Gastrocnemius medialis (tissue), 4 donors: Measurements from ENCODE around the gene ARMC6. TPM values are rescaled to one million over a fixed set of nuclear protein-coding genes. Genes with fewer than 3 reads are reported as not detected.

ENCODE experiments used
- ATAC-seq, 2 donors: fragments of 150-250 bp; one replicate each; pipeline ENCODE4 v1.9.1; 2016
- DNase-seq, 2 donors: peaks; one replicate each; pipeline ENCODE4 v3.0.0-alpha.2; 2019
- H3K27ac ChIP-seq, 4 donors: fragments of 200-600 bp; sonication (generic); 1 replicate in 1 of 4; 2 replicates in 3 of 4; pipeline ENCODE4 v1.5.1; 2016 to 2018; ENCODE audit warnings: mild to moderate bottlenecking in 2 of 4, moderate library complexity in 1 of 4
- H3K27me3 ChIP-seq, 3 donors: fragments of 200-600 bp; sonication (generic) in 2 of 3; 1 replicate in 1 of 3; 2 replicates in 2 of 3; pipeline versions ENCODE4 v1.5.1 to v1.6.0; 2016 to 2019; ENCODE audit warnings: mild to moderate bottlenecking in 1 of 3, moderate library complexity in 1 of 3
- H3K36me3 ChIP-seq, 2 donors: fragments of 200-600 bp; sonication (generic) in 1 of 2; one replicate each; pipeline ENCODE4 v1.5.1; 2017 to 2018
- H3K4me1 ChIP-seq, 2 donors: fragments of 200-600 bp; sonication (generic) in 1 of 2; one replicate each; pipeline ENCODE4 v1.5.1; 2016 to 2017; ENCODE audit warnings: mild to moderate bottlenecking in 2 of 2
- H3K4me3 ChIP-seq, 4 donors: fragments of 200-600 bp; sonication (generic) in 3 of 4; 1 replicate in 1 of 4; 2 replicates in 3 of 4; pipeline ENCODE4 v1.5.1; 2016 to 2019; ENCODE audit warnings: mild to moderate bottlenecking in 2 of 4
- H3K9me3 ChIP-seq, 3 donors: fragments of 200-600 bp; sonication (generic) in 2 of 3; 1 replicate in 1 of 3; 2 replicates in 2 of 3; pipeline ENCODE4 v1.5.1; 2016 to 2019
- POLR2A ChIP-seq, 2 donors: fragments of 450-650 bp; IDR thresholded peaks; one replicate each; pipeline ENCODE4 v1.6.1; 2017; ENCODE audit warnings: antibody characterized with exemption in 2 of 2, mild to moderate bottlenecking in 2 of 2, moderate library complexity in 2 of 2
- in situ Hi-C, 4 donors: fragments of 200-750 bp; cut with MboI; loops; one replicate each; pipeline versions ENCODE4 v1.15.0 to v1.8.0; 2017; ENCODE audit warnings: low sequenced_read_pairs in 4 of 4
- intact Hi-C: fragments of 100-400 bp; cut with DNase I; formaldehyde crosslinking; loops from one replicate; pipeline ENCODE4 v1.15.1; 2023; ENCODE audit warnings: low total_unique reads
- total RNA-seq, 4 donors: library from RNA; depleted of rRNA; stranded (reverse); fragments of >200 nt; gene quantifications; one replicate each; pipeline versions ENCODE4 v1.1.0 to v1.2.3, GENCODE V29; 2016
- TF ChIP-seq, protein P1 (sequence below), 5 experiments: fragments of 450-650 bp in 3 of 5; fragments of 200-600 bp in 2 of 5; sonication (generic) in 2 of 5; IDR thresholded peaks in 4 of 5; conservative IDR thresholded peaks in 1 of 5; 1 replicate in 4 of 5; 2 replicates in 1 of 5; pipeline ENCODE4 v1.5.1; 2016 to 2019; ENCODE audit warnings: antibody characterized with exemption in 5 of 5, mild to moderate bottlenecking in 3 of 5, moderate library complexity in 3 of 5

The ARMC6 gene
- total RNA-seq, 4 donors from 2014 or later: 18.2 to 35.7 (median 25.2) TPM

DNA sequence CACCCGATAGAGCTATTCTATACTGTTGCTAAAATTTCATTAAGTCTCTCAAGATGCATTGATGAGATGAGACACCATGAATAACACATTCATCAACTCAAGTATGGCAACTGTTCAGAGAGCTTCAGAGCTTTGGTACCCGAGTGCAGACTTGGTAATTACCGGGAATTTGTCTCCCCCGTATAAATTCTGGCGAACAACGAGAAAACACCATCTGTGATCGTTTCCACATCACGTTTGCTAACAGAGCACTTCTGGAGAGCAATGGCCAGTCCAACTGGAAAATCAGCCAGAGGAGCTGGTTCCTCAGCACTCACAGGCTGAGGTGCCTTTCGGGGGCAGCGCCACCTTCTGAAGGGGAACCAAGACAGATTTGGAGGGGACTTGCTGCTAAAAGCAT, 40.3 kb upstream of the ARMC6 start:
- in situ Hi-C loops: no loop called here
- Histone ChIP-seq H3K4me3 (no peak overlapping the region), H3K36me3 (peaks cover 0 to 38% of the 10 kb centered on the region in 2 donors), H3K27me3 (no peaks in the 10 kb centered on the region), H3K27ac (no peak overlapping the region), H3K9me3 (no peaks in the 10 kb centered on the region), H3K4me1 (no peaks in the 10 kb centered on the region)
- TF ChIP-seq, protein P1, sequence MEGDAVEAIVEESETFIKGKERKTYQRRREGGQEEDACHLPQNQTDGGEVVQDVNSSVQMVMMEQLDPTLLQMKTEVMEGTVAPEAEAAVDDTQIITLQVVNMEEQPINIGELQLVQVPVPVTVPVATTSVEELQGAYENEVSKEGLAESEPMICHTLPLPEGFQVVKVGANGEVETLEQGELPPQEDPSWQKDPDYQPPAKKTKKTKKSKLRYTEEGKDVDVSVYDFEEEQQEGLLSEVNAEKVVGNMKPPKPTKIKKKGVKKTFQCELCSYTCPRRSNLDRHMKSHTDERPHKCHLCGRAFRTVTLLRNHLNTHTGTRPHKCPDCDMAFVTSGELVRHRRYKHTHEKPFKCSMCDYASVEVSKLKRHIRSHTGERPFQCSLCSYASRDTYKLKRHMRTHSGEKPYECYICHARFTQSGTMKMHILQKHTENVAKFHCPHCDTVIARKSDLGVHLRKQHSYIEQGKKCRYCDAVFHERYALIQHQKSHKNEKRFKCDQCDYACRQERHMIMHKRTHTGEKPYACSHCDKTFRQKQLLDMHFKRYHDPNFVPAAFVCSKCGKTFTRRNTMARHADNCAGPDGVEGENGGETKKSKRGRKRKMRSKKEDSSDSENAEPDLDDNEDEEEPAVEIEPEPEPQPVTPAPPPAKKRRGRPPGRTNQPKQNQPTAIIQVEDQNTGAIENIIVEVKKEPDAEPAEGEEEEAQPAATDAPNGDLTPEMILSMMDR (IDR thresholded peaks at IDR 0.05 in 4 of 5, conservative IDR thresholded peaks at IDR 0.05 in 1 of 5): no peak
- TF ChIP-seq POLR2A (IDR thresholded peaks at IDR 0.05): no peak
- DNase-seq (no peak), ATAC-seq (no peak)
- intact Hi-C loops: no loop called here

DNA sequence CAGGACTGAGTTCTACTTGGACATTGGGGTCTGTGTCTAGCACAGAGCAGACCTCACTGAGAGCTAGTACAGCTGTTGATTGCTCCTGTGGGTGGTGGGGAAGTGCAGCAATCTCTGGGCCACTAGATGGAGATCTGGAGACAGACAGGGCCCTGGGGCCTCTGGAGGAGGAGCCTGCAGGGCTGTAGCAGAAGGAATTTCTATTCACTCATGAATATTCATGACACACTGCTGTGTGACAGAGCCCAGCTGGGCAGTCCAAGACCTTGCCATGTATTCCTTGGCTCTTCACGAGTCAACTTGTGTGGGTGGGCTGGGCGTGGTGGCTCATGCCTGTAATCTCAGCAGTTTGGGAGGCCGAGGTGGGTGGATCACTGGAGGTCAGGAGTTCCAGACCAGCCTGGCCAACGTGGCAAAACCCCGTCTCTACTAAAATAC, 37.6 kb upstream of the ARMC6 start:
- H3K27ac ChIP-seq: no peak overlapping the region
- H3K4me3 ChIP-seq: no peak overlapping the region
- H3K9me3 ChIP-seq: no peaks in the 10 kb centered on the region
- no peaks in the 10 kb centered on the region for H3K4me1 ChIP-seq
- in situ Hi-C loops (no loop called here), intact Hi-C loops (no loop called here)
- TF ChIP-seq POLR2A (IDR thresholded peaks at IDR 0.05): no peak
- TF ChIP-seq, protein P1 (IDR thresholded peaks at IDR 0.05 in 4 of 5, conservative IDR thresholded peaks at IDR 0.05 in 1 of 5): no peak
- ATAC-seq (peak in 1 of 2 donors; percentile 63), DNase-seq (no peak)
- H3K27me3 ChIP-seq: no peaks in the 10 kb centered on the region
- peaks cover 0 to 51% of the 10 kb centered on the region in 2 donors for H3K36me3 ChIP-seq

DNA sequence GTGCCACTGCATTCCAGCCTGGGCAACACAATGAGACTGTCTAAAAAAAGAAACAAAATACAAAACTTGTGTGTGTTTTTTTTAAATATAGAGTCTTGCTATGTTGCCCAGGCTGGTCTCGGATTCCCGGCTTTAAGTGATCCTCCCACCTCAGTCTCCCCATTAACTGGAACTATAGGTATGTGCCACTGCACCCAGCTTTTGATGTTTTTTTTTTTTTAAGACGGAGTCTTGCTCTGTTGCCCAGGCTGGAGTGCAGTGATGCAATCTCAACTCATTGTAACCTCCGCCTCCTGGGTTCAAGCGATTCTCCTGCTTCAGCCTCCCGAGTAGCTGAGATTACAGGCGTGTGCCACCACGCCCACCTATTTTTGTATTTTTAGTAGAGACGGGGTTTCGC, 37.1 kb upstream of the ARMC6 start:
- DNase-seq (no peak), ATAC-seq (no peak)
- Histone ChIP-seq H3K4me1 (no peaks in the 10 kb centered on the region), H3K27me3 (no peaks in the 10 kb centered on the region), H3K36me3 (peaks cover 0 to 55% of the 10 kb centered on the region in 2 donors), H3K27ac (no peak overlapping the region), H3K4me3 (no peak overlapping the region), H3K9me3 (no peaks in the 10 kb centered on the region)
- in situ Hi-C loops (no loop called here), intact Hi-C loops (no loop called here)
- no peak for TF ChIP-seq POLR2A (IDR thresholded peaks at IDR 0.05)
- TF ChIP-seq, protein P1 (IDR thresholded peaks at IDR 0.05 in 4 of 5, conservative IDR thresholded peaks at IDR 0.05 in 1 of 5): no peak

DNA sequence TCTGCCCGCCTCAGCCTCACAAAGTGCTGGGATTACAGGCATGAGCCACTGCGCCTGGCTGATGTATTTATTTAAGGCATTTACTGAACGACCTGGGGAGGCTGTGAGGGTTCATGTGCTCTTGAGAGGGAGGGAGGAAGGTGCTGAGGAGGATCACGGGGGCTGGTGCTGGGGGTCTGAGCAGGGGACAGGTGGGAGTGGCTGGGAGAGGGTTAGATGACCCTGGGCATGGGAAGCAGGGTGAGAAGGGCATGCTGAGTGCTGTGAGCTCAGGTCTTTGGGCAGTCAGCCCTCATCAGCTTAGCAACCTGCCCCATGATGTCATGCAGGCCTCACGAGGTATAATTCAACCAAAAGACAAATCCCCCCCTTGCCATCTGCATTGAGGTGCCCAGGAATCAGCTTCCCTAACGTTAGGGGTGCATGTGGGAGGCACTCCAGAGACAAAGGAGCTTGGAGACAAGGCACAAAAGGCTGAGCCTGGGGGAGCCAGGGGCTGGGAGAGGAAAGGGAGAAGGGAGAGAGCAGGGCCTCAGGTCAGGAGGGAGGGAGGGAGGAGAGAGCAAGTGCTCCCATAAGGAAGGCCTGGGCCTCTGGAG, 36.5 kb upstream of the ARMC6 start:
- H3K4me1 ChIP-seq: no peaks in the 10 kb centered on the region
- H3K9me3 ChIP-seq: no peaks in the 10 kb centered on the region
- no peaks in the 10 kb centered on the region for H3K27me3 ChIP-seq
- in situ Hi-C loops (no loop called here), intact Hi-C loops (no loop called here)
- TF ChIP-seq POLR2A (IDR thresholded peaks at IDR 0.05): no peak
- TF ChIP-seq, protein P1 (IDR thresholded peaks at IDR 0.05 in 4 of 5, conservative IDR thresholded peaks at IDR 0.05 in 1 of 5): no peak
- no peak overlapping the region for H3K27ac ChIP-seq
- no peak overlapping the region for H3K4me3 ChIP-seq
- H3K36me3 ChIP-seq: peaks cover 0 to 59% of the 10 kb centered on the region in 2 donors
- ATAC-seq (no peak), DNase-seq (no peak)

DNA sequence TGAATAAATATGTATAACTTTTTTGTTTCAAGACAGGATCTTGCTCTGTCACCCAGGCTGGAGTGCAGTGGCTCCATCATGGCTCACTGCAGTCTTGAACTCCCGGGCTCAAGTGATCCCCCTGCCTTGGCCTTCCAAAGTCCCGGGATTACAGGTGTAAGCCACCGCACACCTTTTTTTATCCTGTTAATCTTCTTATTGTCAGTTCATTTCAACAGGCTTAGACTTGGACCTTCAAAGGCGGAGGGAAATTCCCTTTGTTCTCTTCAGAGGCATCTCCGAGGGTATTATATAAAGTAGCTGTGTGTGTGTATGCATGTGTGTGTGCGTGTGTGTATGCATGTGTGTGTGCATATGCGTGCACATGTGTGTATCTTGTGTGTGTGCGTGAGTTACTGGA, 35.1 kb upstream of the ARMC6 start:
- no peak for DNase-seq
- Histone ChIP-seq H3K9me3 (no peaks in the 10 kb centered on the region), H3K36me3 (peaks cover 0 to 54% of the 10 kb centered on the region in 2 donors), H3K27ac (no peak overlapping the region), H3K4me1 (no peaks in the 10 kb centered on the region), H3K27me3 (no peaks in the 10 kb centered on the region), H3K4me3 (no peak overlapping the region)
- in situ Hi-C loops (no loop called here), intact Hi-C loops (no loop called here)
- ATAC-seq: no peak
- no peak for TF ChIP-seq POLR2A (IDR thresholded peaks at IDR 0.05)
- TF ChIP-seq, protein P1 (IDR thresholded peaks at IDR 0.05 in 4 of 5, conservative IDR thresholded peaks at IDR 0.05 in 1 of 5): no peak
